Measurements from ENCODE around the gene ZNF155. TPM values are rescaled to one million over a fixed set of nuclear protein-coding genes. Genes with fewer than 3 reads are reported as not detected.

The ZNF155 gene
- total and polyA plus RNA-seq, 12 donors, result 1.5 to 9.1 (median 6.9) TPM

DNA sequence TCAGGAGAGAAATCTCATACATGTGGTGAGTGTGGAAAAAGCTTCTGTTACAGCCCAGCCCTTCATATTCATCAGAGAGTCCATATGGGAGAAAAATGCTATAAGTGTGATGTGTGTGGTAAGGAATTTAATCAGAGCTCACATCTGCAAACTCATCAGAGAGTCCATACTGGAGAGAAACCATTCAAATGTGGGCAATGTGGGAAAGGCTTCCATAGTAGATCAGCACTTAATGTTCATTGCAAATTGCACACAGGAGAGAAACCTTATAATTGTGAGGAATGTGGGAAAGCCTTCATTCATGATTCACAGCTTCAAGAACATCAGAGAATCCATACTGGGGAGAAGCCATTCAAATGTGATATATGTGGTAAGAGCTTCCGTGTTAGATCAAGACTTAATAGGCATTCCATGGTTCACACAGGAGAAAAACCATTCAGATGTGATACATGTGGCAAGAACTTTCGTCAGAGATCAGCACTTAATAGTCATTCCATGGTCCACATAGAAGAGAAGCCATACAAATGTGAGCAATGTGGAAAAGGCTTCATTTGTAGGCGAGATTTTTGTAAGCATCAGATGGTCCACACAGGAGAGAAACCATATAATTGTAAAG is 17.8 kb upstream of the ZNF155 start:
- peaks cover 11 to 100% (median 86%) of the 10 kb centered on the region in 11 donors for H3K9me3 ChIP-seq
- WGBS, 2 donors, result 96 to 97% methylated on average over 3 of the region's 3 CpGs
- no peak for ATAC-seq
- TF ChIP-seq, protein P1, sequence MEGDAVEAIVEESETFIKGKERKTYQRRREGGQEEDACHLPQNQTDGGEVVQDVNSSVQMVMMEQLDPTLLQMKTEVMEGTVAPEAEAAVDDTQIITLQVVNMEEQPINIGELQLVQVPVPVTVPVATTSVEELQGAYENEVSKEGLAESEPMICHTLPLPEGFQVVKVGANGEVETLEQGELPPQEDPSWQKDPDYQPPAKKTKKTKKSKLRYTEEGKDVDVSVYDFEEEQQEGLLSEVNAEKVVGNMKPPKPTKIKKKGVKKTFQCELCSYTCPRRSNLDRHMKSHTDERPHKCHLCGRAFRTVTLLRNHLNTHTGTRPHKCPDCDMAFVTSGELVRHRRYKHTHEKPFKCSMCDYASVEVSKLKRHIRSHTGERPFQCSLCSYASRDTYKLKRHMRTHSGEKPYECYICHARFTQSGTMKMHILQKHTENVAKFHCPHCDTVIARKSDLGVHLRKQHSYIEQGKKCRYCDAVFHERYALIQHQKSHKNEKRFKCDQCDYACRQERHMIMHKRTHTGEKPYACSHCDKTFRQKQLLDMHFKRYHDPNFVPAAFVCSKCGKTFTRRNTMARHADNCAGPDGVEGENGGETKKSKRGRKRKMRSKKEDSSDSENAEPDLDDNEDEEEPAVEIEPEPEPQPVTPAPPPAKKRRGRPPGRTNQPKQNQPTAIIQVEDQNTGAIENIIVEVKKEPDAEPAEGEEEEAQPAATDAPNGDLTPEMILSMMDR (IDR thresholded peaks at IDR 0.05), result no peak
- H3K36me3 ChIP-seq, result peaks cover 14 to 97% (median 85%) of the 10 kb centered on the region in 9 donors
- H3K27me3 ChIP-seq, result no peaks in the 10 kb centered on the region
- intact Hi-C loops (cut with DNase I), result no loop called here
- no peak overlapping the region for H3K4me3 ChIP-seq
- H3K4me1 ChIP-seq, result no peaks in the 10 kb centered on the region
- no peak overlapping the region for H3K27ac ChIP-seq
- no peak for DNase-seq

DNA sequence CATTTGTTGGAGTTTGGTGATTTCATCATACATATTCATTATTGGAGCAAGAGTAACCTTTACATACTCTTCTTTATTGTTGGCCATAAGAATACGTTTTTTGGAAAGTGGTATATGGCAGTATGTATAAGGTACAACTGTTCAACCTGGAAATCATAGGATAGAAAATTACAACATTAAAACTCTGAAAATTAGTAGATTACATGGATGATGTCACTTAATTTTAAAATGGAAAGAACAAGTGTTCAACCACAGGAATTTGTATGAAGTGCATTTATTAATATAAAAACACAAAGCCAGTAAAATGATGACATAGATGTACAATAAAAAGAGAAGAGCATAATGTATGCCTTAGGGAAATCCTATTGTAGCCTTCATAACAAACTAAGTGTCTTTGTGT is 7.3 kb upstream of the ZNF155 start:
- ATAC-seq, result no peak
- Histone ChIP-seq H3K9me3 (peaks cover 0 to 100% (median 60%) of the 10 kb centered on the region in 11 donors), H3K4me1 (no peaks in the 10 kb centered on the region), H3K36me3 (no peaks in the 10 kb centered on the region), H3K27me3 (no peaks in the 10 kb centered on the region), H3K4me3 (no peak overlapping the region), H3K27ac (no peak overlapping the region)
- WGBS, 2 donors, result 94 to 95% methylated on average over 1 of the region's 1 CpG
- no peak for DNase-seq
- intact Hi-C loops (cut with DNase I), result no loop called here
- TF ChIP-seq, protein P1 (IDR thresholded peaks at IDR 0.05), result no peak

DNA sequence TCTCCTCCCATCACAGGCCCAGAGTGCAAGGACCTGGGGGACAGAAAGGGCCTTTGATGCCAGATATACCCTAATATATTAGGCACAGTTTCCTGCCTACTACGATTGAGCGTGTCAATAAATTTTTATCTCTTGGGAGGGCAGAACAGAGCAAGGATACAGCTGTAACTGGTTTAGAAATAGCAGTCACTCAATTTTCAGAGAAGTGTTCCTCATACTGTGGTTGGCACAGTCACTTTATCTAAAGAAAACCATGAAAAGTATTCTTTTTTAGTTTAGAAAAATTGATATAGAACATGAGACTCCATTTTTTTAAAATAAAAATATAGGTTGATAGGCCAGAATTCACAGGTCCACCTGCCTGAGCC is 460 bp upstream of the ZNF155 start:
- 68 to 79% methylated on average over 2 of the region's 2 CpGs for WGBS, 2 donors

DNA sequence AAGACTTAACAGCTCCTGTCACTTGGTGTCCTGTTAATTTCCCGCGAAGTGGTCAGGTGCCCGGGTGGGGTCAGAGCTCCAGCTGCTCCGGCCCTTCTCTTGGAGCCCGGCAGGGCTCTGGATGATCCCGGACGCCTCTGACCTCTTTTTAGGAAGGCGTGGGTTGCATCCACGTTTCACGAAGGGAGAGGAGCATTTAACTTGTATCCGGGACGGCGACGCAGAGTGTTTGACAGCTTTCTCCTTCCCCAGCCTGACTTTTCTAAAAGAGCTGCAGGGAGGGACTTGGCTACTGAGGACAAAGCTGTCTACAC is 656 bp downstream of the ZNF155 start:
- peaks cover 0 to 49% (median 7%) of the 10 kb centered on the region in 11 donors for H3K9me3 ChIP-seq
- intact Hi-C loops (cut with DNase I), result loop anchor here in 5 of 10 donors (1.0 to 10.0 kb wide), 7 partner anchors 18 to 130 kb away; partner anchors contain the start of genes ZNF223 (in 2 of the 5), ZNF225 (in 2 of the 5), ZNF230 (in 2 of the 5) and ZNF221 (in 1 of the 5)
- TF ChIP-seq, protein P1 (IDR thresholded peaks at IDR 0.05), result no peak
- DNase-seq, result peak; percentile 15 to 24
- H3K4me3 ChIP-seq, result peak overlapping the region; percentile 51 to 80 (median 70)
- peak overlapping the region in 9 of 10 donors; percentile 69 to 83 (median 81) for H3K27ac ChIP-seq
- H3K4me1 ChIP-seq, result peaks cover 0 to 20% (median 12%) of the 10 kb centered on the region in 9 donors
- 0 to 1% methylated on average over 14 of the region's 14 CpGs for WGBS, 2 donors
- H3K36me3 ChIP-seq, result peaks cover 0 to 25% (median 14%) of the 10 kb centered on the region in 9 donors
- ATAC-seq, result peak; percentile 39 to 70 (median 60)
- no peaks in the 10 kb centered on the region for H3K27me3 ChIP-seq

More for the DNA sequence above, 460 bp upstream of the ZNF155 start:
- H3K4me3 ChIP-seq, result peak overlapping the region in 8 of 10 donors; percentile 63 to 80 (median 70)
- peaks cover 0 to 13% (median 3%) of the 10 kb centered on the region in 9 donors for H3K36me3 ChIP-seq
- DNase-seq (no peak), ATAC-seq (no peak)
- no peaks in the 10 kb centered on the region for H3K27me3 ChIP-seq
- peak overlapping the region in 8 of 10 donors; percentile 38 to 83 (median 80) for H3K27ac ChIP-seq
- intact Hi-C loops (cut with DNase I), result loop anchor here in 3 of 10 donors (5.0 to 10.0 kb wide), 2 partner anchors 69 to 131 kb away; partner anchors contain the start of genes ZNF223 (in 2 of the 3) and ZNF225 (in 1 of the 3)
- H3K4me1 ChIP-seq, result peaks cover 0 to 20% (median 12%) of the 10 kb centered on the region in 9 donors
- TF ChIP-seq, protein P1 (IDR thresholded peaks at IDR 0.05), result no peak
- peaks cover 0 to 53% (median 14%) of the 10 kb centered on the region in 11 donors for H3K9me3 ChIP-seq
